ENCODE measurements around the gene PPP2R2D. TPM values are rescaled to one million over a fixed set of nuclear protein-coding genes. Genes with fewer than 3 reads are reported as not detected.

Gene PPP2R2D
- total RNA-seq, 1 donor: 24.2 TPM

- no peak for TF ChIP-seq CTCF (IDR thresholded peaks at IDR 0.05; ENCODE audit: insufficient read depth, low read length)
- no peak for DNase-seq (ENCODE audit: low read depth)
- no peak overlapping the region for H3K4me3 ChIP-seq (ENCODE audit: low read depth, low read length)
Measured at GRCh38 chr10:131892806-131893675, 7.8 kb upstream of the PPP2R2D start.

- no peak for TF ChIP-seq CTCF (IDR thresholded peaks at IDR 0.05; ENCODE audit: insufficient read depth, low read length)
- no peak overlapping the region for H3K4me3 ChIP-seq (ENCODE audit: low read depth, low read length)
- no peak for DNase-seq (ENCODE audit: low read depth)
Measured at GRCh38 chr10:131895116-131895515, 5.7 kb upstream of the PPP2R2D start.

GRCh38 chr10:131896403-131896802 lies 4.4 kb upstream of the PPP2R2D start:
- no peak overlapping the region for H3K4me3 ChIP-seq (ENCODE audit: low read depth, low read length)
- no peak for DNase-seq (ENCODE audit: low read depth)
- no peak for TF ChIP-seq CTCF (IDR thresholded peaks at IDR 0.05; ENCODE audit: insufficient read depth, low read length)

- no peak overlapping the region for H3K4me3 ChIP-seq (ENCODE audit: low read depth, low read length)
- TF ChIP-seq CTCF (IDR thresholded peaks at IDR 0.05; ENCODE audit: insufficient read depth, low read length): no peak
- no peak for DNase-seq (ENCODE audit: low read depth)
Measured at GRCh38 chr10:131897297-131897899, 3.4 kb upstream of the PPP2R2D start.

- H3K4me3 ChIP-seq (ENCODE audit: low read depth, low read length): no peak overlapping the region
- no peak for DNase-seq (ENCODE audit: low read depth)
- no peak for TF ChIP-seq CTCF (IDR thresholded peaks at IDR 0.05; ENCODE audit: insufficient read depth, low read length)
Measured at GRCh38 chr10:131898061-131898460, 2.7 kb upstream of the PPP2R2D start.

GRCh38 chr10:131898713-131899112 lies 2.1 kb upstream of the PPP2R2D start:
- no peak overlapping the region for H3K4me3 ChIP-seq (ENCODE audit: low read depth, low read length)
- TF ChIP-seq CTCF (IDR thresholded peaks at IDR 0.05; ENCODE audit: insufficient read depth, low read length): no peak
- no peak for DNase-seq (ENCODE audit: low read depth)

All from fibroblast of the aortic adventitia (primary cell).